GM18867 (cell line): ENCODE data around the gene NPB.
A peak's percentile ranks its signal among the peaks of the same experiment; 100 is the strongest.

Experiments
- ATAC-seq: cut with Tn5 transposase; IDR thresholded peaks from one replicate; pipeline ENCODE4 v1.9.1; 2021; ENCODE audit warnings: mild to moderate bottlenecking, moderate library complexity; ENCODE audit not compliant: unreplicated experiment

NPB gene

DNA sequence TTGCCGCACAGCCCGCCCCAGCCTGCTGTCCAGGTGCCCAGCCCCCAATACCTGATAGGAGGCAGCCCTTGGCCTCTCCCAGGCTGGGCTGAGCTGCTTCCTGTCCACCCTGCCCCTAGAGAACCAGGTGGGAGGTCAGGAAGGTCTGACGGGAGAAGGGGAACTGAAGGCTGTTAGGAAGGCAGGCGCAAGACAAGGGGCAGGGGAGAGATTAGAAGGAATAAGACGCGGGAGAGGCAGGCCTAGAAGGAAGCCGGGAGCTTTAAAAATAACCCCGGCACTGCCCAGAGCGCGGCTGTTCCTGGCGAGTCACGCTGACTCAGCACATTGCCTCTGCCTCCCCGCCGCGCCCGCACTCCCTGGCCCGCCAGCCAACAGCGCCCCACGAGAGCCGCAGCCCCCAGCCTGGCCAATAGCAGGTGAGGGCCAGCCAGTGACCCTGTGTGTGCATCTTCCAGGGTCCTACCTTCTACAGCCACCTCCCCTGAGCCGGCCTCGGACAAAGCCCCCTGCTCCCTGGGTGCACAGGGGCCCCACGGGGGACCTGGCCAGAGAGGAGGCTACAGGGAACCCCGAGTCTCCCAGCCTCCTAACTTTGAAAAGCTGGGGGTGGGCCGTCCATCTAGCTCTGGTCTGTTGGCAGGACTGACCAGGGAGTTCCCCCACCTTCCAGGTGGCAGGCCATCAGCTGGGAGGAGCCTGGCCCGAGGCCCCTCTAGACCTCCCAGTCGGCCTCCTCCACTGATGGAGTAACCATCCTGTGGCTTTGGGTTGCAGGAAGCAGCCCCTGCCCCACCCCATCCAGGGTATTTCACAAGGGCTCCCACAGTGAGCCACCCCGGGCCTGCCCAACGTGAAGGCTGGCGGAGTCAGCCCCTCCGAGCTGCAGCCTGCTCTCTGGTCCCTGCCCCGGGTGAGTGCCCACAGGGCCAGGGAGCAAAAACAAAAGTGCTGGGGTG, 21.5 kb downstream of the NPB start:
- no peak for ATAC-seq

DNA sequence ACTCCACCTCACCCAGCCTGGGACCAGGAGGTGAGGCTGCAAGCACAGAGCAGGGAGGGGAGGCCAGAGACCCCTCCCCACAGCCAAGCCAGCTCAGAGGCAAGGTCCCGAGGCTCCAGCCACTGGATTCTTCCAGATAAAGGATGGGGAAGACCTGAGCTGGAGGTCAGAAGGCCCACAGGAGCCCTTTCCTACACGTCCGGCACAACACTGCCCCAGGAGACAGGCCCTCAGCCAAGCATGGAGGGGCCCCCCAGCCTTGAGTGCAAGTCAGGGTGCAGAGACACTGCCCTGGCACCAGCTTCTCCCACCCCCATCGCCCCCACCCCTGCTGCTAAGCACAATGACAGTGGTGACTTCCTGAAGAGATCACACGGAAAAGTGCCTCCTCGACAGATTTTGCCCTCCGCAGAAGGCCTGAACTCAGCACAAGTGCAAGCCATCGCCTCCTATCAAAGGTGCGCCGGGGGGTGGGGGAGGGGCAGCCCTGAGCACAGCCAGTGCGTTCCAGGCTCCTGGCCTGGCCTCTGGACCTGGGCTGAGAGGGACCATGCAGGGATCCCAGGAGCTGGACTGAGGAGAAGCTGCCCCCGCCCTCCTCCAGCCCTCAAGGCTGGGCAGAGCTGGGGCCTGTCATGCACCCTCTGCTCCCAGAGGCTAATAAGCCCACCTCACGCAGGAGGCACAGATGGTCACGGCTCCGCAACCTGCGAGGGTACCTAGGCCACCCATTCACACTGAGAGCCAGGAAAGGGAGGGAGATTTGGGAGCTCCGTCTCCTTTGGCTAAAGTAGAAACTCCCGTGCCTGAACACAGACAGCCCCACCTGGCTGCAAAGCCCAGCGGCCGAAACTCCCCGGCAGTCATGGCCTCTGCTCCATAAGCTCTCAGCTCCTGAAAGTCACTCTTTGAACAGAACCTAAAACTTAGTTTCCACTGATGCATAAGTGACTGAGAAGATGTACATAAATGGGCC, 22.8 kb downstream of the NPB start:
- no peak for ATAC-seq

DNA sequence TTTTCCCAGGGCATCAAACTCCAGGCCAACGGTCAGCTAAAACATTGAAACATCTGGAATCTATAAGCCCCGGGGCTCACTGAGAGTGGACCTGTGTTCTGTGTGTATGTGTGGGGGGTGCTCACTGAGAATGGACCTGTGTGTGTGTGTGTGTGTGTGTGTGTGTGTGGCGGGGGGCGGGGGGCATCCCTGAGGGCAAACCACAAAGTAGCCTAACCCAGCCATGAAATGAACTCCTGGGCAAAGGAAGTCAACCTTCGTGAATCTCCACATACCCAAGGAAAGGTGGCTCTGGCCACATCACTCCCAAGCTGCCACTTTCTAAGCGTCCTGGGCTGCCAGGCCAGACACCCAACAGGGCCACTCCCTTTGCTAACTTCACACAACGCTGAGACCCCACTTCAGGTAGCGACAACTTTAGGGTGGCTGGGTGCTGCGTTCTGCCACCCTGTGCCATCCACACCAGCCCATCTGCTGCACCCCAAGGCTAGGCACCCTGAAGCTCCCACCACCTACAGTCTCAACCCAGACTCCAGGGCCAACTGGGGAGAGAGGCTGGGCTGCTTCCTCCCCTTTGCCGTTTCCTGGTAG, 23.9 kb downstream of the NPB start:
- no peak for ATAC-seq

DNA sequence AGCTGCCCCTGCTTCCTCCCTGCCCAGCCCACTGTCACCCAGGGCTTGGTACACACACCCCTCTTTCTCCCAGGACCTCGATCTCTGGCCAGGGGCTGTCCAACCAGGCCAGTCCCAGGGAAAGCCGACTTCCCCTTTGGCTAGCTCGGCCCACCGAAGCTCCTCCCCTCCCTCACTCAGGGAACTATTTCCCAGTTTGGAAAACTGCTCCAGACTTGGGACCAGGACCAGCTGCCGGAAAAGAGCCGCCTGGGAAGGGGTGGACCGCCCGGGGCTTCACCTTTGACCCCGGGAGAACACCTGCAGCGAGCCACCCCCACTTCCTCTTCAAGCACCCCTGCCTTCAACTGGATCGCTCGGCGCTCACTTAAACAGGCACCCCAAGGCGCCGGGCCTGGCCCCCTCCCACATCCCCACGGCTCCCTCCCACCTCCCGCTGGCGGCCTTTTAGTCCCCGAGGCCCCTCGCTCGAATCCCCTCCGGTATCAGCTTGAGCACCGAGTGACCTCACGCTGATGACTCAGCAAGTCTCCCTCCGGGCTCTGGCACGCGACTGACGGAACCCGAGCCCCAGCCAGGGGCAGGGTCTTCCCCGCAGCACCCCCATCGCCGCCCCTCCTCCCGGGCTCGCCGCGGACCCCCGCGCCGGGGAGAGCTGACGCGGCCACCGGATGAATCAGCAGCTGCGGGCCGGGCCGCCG, 24.6 kb downstream of the NPB start:
- ATAC-seq = no peak

DNA sequence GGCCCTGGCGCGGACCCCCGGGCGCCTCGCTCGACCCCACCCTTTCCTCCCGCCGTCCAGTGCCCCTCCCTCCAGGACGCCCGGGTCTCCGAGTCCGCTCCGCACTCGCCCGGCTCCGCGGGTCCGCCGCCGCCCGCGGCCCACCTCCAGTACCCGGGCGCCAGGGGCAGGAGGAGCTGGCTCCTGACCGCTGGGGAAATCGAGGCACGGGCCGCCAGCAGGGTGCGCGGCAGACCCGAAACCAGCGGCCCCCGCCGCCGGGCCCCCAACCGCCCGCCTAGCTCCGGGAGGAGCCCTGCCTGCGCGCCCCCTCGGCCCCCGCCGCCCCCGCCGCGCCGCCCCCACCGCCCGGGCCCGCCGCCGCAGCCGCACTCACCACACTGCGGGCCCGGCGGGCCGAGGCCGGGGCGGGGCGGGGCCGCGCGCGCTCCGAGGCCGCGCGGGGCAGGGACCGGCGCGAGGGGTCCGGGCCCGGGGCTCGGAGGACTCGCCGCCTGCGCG, 25.2 kb downstream of the NPB start:
- no peak for ATAC-seq

DNA sequence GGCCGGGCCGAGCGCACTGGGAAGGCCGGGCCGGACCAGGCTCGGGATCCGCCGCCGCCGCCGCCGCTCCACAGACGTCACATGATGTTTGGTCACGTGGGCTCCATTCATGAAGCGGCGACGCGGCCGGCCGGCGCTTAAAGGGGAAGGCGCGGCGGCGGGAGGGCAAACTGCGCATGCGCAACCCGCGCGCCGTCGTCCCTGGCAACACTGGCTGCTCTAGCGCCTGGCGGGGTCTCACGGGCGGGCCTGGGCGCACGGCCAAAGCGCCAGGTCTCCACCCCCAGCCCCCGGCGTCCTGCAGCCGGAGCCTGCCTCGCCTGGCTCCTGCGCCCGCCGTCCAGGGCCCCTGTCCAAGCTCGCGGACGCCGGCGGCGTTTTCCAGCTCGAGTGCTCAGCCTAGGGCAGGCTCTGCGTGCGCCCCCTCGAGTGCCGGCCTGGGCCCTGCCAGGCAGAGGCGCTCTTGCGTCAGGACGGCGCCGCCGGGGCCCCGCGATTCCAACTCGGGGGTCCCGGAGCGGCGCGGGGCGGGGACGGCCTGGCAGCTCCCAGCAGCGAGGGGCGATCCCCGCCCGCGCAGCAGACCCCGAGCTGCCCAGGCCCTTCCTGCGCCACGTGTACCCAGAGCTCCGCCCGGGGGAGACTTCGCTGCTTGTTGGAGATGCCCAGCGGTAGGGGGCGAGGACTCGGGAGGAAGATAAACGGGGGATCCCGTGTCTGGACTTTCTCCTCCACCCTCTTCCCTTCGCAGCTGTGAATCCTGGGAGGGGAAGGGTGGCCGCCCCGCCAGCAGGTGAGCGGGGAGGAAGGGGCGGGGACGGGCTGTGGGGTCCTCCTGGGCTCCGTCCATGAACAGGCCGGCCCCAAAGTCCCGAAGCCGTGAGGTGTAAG, 25.9 kb downstream of the NPB start, which contains the start of gene MAFG:
Gene MAFG, minus strand, starts transcription at position 83 of the 891 bp plus-strand sequence. CDS start 4,550 bp downstream, outside the sequence.
- peak; percentile 64 for ATAC-seq

DNA sequence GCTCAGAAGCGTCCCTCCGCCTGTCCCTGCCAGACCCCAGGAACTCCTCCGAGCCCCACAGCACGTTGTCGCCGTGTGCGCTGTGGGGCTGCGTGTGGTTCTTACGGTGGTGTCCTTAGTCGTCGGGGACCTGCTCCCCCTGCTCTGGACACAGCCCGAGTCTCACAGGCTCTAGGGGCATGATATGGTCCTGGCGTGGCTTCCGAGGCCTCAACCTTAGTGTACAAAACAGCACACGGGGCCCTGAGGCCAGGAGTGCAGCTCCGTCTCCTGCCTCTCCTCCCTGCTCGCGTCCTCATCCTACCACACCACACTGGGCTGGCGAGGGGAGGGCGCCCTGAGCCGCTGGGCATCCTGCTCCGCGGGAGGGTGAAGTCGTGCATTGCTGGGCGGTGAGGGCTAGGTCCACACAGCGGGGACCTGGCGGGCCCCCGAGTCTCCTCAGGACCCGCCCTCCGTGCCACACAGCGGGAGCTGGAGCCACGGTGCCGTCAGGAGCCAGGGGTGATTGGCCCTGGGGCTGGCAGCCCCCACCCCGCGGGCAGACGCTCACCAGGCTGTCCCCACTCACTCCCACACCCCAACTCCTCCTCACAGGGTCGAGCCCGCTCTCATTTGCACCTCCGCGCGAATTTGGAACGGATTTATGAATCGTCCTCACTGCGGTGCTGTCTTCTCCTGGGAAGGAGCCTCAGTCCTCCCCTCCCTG, 26.7 kb downstream of the NPB start:
- ATAC-seq = no peak

DNA sequence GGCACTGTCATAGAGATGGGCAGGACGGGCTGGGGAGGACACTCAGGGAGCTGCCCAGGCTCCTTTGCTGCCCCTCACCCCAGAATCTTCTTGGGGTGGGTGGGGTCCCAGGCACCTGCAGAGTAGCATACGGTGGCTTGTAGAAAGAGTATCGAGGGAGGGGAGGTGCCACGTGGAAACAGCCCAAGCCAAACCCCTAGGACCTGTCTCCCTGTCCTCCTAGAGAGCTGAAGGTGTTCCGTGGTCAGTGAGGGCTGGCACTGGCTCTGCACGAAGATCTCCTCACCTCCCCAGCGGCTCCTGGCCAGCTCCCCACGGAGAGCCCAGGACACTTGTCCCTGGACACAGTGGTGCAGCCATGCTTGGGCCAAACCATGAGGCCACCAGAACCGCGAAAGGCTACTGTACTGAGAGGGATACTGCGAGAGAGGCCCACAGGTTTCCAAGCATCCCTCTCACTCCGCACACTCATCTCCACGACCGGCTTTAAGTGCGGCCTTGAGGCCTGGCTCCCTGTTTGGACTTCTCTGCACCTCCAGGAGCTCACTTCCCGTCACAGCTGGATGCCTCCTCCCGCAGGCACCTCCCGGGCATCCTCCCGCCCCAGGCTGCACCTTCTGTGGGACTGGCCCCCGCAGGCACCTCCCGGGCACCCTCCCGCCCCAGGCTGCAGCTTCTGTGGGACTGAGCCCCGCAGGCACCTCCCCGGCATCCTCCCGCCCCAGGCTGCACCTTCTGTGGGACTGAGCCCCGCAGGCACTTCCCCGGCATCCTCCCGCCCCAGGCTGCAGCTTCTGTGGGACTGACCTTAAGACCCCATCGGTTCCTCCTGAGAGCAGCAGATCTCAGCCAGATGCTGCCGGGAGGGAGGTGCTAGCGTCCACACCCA, 27.5 kb downstream of the NPB start:
- ATAC-seq = no peak

DNA sequence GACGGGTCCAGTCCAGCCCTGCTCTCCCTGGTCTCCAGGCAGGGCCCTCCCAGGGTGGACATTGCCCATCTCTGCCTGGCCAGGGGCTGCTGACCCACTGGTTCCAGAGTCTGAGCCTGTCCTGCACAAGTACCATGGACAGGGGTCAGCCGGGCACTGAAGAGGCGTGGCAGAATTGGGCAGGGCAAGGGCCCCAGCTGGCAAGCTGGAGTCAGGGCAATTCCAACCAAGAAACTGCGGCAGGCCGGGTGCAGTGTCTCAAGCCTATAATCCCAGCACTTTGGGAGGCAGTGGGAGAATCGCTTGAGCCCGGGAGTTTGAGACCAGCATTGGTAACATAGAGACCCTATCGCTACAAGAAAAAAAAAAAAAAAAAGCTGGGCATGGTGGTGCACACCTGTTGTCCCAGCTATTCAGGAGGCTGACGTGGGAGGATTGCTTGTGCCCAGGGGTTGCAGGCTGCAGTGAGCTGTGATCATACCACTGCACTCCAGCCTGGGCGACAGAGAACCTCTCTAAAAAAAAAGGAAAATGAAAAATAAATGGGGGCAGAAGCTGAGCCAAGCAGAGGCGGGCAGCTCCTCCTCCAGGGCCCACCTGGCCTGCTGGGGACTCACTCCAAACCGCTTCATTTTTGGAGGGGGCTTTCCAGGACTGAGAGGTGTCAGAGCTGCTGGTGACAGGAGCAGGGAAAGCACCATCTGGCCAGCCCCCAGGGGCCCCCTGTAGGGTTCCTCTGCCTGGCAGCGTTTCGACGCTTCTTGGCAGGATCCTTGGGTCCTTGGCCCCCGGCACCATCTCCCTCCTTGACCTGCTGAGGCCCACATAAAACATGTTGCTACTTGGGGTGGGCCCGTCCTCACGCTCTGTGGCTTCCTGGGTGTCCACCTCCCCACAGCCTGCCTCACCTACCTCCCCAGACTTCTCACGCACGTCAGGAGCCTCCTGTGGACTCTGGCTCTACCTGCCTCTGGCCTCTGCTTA, 28.4 kb downstream of the NPB start:
- ATAC-seq = no peak

DNA sequence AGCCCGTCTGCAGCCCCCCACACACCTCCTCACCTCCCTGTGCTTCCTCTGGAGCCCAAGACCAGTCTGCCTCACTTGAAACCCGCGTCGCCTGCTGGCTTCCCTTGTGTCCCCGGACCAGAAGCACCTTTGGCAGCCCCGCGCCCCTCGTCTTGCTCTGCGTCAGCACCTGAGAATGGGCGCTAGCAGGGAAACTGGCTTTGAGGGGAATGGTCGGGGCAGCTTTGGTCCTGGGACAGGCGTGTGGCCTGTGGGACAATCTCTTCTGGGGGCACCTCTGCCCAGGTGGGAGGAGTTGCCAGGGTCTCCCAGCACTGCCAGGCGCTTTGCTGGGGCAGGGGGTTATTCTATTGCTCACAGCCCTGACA, 29.1 kb downstream of the NPB start:
- no peak for ATAC-seq

DNA sequence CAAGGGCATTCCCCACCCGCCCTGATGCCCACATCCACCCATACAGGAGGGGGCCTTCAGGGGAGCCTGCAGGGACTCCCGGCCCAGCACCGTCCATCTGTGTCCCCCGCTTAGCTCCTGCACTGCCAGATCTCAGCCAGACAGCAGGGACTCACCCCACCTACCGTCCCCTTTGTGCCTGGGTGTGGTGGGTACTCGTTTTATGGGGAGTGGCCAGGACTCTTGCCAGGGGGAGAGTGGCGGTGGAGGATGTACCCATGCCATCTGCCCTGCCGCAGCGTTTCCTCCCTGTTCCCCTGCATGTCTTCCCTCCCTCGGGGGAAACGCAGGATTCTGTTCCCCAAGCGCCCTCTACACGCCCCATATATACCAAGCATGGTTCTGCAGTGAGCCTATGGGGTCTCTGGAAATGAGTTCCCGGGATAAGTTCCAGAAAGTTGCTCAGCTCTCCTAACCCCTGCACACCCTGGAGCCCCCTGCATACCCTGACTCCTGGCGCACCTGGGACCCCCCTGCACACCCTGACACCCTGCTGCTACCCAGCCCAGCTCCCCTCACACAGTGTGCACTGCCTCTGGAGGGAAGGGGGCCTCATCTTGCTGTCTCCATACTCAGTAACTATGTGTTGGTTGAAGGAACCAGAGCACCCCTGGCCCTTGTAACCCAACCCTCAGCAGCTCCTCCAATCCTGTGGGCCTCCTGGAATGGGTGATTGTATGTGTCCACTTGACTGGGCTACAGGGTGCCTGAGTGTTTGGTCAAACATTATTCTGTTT, 29.7 kb downstream of the NPB start:
- no peak for ATAC-seq

DNA sequence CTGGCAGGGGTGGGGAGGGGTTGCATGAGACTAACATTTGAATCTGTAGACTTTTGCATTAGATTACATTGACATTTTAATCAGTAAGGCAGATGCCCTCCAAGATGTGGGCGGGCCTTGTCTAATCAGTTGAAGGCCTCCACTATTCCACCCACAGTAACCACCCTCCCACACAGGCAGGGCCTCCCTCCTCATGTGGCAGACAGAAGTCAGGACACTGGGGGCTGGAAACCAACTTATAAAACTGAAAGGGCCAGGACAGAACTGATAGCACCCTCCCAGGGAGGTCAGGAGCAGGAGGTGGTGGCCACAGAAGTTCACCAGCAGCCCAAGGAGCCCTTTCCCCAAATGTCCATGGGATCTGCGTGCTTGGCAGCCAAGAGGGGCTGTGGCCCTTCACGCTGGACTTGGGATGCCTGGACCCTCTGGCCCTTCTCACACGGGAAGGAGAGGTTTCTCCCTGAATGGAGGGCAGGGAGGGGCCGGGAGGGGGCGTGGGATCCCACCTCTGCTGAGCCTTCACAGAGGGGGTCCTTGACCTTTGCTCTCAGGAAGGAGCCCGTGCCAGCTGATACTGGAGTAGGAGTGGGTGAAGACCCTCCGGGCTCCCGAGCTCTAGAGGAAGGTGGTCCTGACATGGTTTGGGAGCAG, 30.4 kb downstream of the NPB start:
- no peak for ATAC-seq

DNA sequence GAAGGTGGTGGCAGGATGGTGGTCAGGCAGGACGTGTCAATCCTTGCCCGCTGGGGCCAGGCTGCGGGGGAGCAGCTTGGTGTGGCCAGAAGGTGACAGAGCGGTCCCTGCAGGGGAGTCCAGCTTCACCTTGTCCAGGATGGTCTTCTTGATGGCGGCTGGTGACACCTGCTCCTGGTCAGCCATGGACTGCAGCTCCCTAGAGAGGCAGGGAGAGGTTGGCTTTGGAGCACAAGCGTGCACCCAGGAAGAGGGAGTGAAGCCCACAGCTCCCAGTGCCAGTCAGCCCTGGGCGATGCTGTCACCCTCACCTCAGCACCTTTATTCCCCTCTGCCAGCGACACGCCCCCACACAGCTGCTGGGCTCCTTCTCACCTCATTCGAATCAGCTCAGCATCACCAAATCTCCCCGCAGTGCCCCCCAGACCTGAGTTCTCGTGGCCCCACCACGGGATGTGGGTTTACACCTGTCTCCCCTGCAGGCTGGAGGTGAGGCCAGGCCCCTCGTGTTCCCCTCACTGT, 31.2 kb downstream of the NPB start:
- no peak for ATAC-seq

DNA sequence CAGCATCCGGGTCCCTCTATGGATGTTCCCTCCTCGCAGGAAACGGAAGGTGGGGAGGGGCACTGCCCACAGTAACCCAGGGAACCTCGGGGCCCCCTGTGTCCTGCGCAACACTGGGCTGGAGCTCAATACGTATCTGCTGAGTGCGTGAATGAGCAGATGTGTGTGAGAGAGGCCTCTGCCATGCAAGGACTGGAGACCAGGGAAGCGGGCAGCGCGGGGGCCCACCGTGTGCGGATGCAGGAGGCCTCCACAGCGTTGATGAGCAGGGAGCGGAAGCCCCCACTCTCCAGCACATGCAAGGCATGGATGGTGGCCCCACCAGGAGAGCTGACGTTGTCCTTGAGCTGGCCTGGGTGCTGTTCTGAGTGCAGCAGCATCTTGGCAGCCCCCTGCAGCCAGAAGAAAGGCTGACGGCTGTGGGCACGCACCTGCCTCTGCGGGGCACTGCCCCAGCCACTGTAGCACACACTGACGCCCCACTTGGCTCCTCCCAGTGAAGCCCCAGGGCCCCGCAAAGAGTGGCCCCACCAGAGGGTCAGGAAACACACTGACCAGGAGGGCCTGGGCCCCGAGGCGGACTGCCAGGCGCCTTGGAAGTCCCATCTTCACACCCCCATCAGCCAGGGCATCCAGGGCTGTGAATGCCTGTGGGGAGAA, 32.2 kb downstream of the NPB start:
- no peak for ATAC-seq
